Left lobe of liver (tissue), 2 donors: Measurements from ENCODE around the gene PLPP7. TPM values are rescaled to one million over a fixed set of nuclear protein-coding genes. Genes with fewer than 3 reads are reported as not detected.

ENCODE experiments used
- ATAC-seq: fragments of 200-7000 bp; cut with Tn5 transposase; one replicate; pipeline ENCODE4 v1.9.1; 2020; ENCODE audit warnings: mild to moderate bottlenecking, moderate library complexity
- DNase-seq: peaks from one replicate; pipeline ENCODE4 v3.0.0-alpha.2; 2020; ENCODE audit warnings: low spot score
- total RNA-seq: library from RNA; stranded (reverse); gene quantifications from one replicate; pipeline ENCODE4 v1.2.1, GENCODE V29; 2021
- donor health status: DM: no; HTN: no; CAD: no; lungs with moderate emphysema.
- donor health status: DM: no; HTN: yes; CAD: no.

Gene PLPP7
- total RNA-seq, 1 donor from 2014 or later: 0.30 TPM

DNA sequence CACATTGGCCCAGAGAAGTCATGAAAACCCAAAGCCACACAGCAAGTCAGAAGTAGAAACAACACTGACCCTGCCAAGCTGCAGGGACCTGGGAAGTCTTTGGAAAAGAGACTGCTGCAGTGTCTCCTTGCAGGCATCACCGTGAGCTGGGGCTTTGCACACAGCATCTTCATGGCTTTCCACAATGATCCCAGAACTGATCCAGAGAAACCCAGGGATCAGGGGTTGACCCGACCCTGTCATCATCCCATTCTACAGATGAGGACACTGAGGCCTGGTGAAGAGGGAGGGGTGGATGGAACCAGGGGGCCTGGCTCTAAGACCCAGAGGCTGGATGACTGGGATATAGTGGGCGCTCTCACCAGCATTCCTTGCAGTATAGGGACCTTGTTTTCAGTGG lies 8.9 kb upstream of the PLPP7 start:
- DNase-seq (no peak), ATAC-seq (no peak)

DNA sequence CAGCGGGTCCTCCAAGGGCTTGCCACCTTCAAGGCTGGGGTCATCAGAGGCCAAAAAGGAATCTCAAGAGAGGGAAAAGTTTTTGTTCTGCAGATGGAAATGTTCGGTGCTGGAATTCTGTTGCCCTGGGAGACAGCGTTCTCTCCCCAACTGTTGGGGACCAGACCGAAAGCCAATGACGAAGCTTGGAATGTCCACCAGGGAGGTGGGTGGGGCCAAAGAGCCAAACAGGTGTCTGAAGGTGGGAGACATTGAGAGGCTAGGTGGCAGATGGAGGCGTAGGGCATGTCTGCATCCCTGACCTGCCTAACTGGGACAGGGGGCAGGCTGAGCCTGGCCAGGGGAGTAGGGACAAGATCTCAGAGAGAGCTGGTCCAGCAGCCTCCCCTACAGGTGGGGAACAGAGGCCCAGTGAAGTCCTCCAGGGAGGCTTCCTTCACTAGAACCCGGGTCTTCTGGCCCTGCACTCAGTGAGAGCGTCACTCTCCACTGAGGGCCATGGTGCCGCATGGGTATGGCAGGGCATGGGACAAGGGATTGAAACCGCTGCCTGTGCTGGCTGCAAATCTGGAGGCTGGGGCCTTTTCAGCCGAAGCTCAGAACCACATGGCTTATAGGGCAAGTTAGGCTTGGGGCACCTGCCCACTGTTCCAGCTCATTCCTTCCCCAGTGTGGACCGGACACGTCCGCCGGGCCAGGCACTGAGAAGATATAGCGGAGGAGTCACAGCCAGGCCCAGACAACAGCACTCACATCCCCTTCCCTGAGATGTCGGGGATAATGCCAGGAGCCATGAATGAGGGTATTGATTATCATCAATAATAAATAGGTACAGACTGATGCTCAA lies 8.2 kb upstream of the PLPP7 start:
- DNase-seq: no peak

DNA sequence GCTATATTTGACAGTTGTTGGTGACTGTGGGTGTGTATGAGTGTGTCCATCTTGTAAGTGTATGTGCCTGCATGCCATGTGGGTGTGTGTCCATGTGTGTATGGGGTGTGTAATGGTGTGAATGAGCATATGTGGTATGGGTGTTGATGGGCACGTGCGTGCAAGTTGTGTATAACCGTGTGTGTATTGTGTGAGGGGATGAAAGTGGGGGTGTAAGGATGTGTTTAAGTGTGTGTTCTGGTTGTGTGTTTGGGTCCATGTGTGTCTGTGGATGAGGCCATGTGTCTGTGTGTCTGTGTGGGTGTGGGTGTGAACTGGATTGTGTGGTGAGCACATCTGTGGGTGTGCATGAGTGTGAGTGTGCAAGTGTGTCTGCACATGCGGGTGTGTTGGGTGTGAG lies 7.3 kb upstream of the PLPP7 start:
- no peak for ATAC-seq

More for the DNA sequence above, 8.2 kb upstream of the PLPP7 start:
- ATAC-seq: no peak

DNA sequence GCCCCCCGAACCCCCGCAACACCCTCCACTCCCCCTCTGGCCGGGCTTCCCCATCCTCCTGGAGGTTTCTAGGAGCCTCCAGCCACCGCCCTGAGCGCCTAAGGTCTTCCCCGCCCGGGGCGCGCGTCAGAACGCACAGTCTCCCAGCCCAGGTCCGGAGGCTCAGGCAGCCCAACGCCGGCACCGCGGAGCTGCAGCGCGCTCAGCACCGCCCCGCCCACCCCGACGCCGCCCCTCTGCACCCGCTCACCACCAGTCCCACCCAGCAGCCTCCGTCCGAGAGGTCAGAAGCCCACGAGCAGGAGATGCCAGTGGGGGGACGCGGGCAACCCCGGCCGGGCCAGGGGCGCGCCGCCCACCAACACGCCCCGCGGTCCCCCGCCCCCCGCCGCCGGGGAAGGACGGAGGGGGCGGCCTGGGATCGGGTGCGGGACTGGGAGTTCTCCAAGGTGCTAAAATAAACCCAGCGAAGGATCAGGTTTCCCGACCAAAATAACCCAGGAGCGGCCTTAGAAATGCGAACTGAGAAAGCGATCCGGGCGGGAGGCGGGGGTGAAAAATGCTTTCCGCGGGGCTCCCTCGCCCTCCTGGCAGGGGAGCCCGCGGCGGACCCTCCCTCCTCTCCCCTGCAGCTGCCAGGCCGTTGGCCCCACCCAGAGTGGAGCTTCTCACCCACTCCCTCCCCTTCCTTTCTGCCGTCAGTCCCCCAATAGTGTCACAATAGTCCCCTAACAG lies 6.7 kb upstream of the PLPP7 start:
- ATAC-seq (no peak), DNase-seq (no peak)

More for the DNA sequence above, 7.3 kb upstream of the PLPP7 start:
- DNase-seq: no peak

DNA sequence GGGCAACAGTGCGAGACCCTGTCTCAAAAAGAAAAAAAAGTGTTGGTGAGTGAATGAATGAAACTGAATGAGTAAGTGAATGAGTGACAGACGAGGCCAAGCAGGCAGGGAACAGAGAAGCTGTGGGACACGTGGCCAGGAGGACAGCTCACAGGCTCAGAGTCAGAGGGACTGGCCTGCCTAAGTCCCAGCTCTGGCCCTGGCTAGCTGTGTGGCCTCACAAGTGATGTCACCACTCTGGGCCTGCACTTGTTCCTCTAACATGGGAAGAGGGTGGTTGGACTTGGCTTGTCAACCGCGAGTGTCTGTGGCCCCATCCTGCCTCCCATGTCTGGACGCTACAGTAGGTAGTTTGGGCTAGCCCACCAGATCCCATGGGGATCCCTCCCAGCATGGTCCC lies 4.7 kb upstream of the PLPP7 start:
- DNase-seq (no peak), ATAC-seq (no peak)

DNA sequence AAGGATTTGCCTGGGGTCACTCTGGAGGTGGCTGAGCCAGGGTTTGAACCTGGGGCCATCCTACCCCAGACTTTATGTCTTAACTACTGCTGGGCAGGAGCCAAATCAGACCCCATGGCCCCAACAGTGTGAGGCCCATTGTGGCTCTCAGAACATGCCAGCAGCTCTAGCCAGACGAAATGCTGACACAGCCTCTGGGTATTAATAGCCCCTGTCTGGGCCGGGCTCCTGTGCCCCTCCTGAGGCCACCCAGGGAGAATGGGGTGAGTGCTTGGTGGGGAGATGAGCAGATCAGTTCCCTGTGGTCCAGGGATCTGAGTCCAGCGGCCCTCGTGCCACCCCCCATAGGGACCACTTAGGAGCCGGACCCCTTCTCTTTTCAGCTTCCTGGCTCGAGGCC lies 2.2 kb upstream of the PLPP7 start:
- ATAC-seq (no peak), DNase-seq (no peak)

DNA sequence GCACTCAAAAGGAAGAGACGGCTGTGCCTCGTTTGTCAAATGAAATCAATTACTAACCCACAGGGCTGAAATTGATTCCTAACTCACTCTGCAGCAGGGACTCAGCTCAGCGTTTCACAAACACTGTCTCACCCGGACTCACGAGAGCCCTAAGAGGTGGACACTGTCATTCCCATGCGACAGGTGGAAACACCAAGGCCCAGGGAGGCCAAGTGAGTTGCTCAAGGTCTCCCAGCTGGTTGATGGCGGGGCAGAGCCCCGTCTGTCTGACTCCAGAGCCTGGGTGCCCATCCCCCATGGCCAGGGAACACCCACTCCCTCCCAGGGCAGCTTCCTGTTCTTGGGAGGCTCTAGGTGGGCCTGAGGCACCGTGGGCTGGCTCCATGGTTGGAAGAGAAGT lies 1.3 kb upstream of the PLPP7 start:
- DNase-seq (no peak), ATAC-seq (no peak)

DNA sequence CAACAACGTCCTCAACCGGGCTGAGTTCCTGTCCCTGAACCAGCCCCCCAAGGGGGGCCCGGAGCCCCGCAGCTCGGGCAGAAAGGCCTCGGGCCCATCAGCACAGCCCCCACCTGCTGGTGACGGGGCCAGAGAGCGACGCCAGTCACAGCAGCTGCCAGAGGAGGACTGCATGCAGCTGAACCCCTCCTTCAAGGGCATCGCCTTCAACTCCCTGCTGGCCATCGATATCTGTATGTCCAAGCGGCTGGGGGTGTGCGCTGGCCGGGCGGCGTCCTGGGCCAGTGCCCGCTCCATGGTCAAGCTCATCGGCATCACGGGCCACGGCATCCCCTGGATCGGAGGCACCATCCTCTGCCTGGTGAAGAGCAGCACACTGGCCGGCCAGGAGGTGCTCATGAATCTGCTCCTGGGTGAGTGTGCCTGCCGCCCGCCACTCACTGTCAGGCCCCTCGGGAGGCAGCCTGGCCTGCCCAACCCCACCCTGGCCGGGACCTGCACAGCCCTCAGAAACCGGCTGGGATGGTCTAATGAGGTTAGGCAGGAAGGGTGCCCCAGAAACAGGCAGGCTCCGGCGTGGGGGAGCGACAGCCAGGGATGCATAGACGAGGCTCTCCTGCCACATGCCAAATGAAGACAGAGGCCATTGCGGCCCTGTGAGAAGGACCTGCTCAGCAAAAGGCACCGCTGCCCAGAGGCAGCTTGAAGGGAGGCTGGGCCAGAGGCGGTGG lies 678 bp downstream of the PLPP7 start:
- DNase-seq (no peak), ATAC-seq (no peak)

DNA sequence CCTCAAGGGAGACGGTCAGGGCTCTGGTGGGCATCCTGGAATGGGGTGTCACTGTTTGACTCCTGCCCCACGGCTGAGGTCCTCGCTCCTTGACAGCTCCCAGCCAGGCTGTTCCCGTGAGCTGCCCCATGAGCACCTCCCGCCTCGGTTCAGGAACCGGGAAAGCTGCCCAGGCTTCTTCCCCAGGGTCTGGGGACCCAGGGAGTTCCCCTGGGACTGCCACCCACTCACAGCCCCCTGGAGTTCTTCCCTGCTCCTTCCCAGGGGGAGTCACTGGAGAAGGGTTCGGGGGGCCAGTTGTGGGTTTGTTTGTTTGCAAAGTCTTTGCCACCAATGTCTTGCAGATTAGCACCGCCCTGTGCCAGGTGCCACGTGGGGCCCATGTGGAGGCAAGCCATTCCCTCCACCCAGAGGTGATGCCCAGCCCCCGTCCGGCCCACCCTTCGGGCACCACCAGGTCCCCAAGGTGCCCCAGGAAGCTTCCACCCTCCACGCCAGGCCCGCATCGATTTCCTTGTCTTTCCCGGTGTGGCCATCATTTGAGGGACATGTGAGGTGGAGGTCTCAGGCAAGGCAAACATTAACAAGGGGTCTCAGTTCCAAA lies 1.3 kb downstream of the PLPP7 start:
- ATAC-seq (no peak), DNase-seq (no peak)

DNA sequence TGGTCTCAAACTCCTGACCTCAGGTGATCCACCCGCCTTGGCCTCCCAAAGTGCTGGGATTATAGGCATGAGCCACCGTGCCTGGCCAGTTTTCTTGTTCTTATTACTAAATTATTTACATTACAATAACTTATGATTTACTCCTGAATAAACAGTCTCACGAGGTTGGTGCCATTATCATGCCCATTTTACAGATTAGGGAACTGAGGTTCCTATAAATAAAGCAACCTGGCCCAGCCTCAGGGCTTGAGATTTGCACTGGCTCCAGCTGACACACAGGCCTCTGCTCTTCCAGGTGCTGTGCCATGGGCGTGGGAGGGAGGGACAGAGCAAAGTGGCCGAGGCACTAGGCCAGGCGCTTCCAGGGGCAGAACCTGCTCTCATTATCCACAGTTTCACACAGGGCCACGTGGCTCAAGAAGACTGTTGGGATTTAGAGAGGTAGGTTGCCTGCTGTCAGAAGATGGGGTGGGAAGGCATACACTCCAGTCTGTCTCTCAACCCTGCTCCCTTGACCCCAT lies 2.3 kb downstream of the PLPP7 start:
- ATAC-seq (no peak), DNase-seq (no peak)

DNA sequence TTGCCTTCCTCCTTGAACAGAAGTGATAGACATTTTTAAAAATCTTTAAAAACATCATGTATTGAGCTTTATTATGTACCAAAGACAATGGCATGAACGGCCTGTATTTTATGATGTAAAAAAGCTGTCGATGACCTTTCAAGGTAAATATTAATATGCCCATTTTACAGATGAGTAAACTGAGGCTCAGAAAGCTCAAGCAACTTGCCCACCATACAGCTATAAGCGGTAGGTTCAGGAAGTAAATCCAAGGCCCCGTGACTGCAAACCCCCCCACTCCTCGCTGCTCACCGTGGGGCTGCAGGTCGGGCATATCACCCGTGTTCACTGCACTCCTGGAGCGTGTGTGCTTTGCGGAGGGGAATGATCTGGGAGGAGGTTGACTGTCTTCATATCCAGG lies 3.4 kb downstream of the PLPP7 start:
- ATAC-seq (no peak), DNase-seq (no peak)

DNA sequence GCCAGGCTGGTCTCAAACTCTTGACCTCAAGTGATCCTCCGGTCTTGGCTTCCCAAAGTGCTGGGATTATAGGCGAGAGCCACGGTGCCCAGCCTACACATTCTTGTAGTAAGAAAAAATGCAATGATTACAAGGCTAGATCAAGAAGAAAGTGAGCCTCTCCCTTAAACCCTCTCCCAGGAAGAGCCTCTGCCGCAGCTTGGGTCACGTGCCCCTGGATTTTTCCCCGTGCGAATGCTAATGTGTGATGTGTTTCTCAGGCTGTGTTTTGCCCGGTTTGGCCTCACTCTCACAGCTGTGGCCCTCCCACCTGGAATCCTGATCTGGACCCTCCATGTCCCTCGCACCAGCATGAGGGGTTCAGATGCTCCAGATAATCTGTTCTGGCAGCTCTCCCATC lies 6.9 kb downstream of the PLPP7 start:
- no peak for DNase-seq
- no peak for ATAC-seq

DNA sequence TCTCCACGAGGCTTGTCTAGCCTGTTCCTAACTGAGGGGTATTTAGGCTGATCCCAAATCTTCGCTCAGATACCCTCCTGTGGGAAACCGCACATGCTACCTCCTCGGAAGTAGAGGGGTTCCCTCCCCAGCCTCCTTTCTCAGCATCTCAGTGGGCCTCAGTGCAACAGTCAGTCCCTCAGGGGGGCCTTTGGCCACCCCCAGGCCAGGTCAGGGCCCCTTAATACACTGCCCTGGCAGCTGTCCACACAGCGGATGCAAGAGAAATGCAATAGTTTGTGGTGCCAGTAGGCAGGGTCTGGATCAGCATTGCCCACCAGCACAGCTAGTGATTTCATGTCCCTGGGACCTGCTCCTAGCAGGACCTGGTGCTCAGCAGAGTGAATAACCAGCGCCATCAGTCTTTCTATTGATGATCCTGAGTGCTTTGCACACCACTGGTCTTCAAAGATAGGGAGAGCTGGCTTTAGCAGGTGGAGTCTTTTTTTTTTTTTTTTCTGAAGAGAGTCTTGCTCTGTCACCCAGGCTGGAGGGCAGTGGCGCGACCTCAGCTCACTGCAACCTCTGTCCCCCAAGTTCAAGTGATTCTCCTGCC lies 7.5 kb downstream of the PLPP7 start:
- DNase-seq (no peak), ATAC-seq (no peak)

DNA sequence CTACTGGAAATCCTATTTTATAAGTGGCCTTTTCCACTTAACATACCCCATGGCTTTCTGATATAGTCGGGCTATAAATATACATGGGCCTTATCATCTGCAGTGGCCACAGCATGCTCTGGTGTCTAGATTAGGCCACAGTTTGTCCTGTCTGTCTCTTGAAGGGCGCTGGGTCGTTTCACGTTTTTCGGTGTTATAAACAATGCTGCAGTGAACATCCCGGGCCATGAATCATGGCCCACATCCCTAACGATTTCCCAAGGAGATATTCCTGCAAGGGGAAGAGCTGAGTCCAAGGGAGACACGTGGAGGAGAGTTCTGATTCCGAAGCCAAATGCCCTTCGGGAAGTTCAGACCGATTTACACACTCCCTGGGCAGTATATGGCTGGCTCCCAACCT lies 8.4 kb downstream of the PLPP7 start:
- no peak for DNase-seq

DNA sequence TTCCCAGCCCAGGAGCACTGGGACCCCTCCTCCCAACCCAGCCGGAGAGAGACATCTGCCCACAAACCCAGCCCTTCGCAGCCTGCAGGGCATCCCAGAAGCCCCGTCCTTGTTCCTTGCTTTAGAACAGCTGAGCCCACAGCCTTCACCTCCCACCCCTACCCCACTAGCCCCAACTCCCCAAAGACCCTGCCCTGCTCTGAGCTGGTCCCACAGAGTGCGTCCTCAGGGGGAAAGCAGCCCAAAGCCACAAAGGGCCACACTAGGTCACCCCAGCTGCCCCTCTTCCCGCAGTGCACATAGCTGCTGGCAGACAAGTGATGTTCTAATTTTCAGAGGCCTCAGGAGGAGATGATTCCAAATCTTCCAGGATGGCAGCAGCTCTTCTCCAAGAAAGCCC lies 8.8 kb downstream of the PLPP7 start:
- DNase-seq (no peak), ATAC-seq (no peak)

More for the DNA sequence above, 8.4 kb downstream of the PLPP7 start:
- ATAC-seq: no peak

DNA sequence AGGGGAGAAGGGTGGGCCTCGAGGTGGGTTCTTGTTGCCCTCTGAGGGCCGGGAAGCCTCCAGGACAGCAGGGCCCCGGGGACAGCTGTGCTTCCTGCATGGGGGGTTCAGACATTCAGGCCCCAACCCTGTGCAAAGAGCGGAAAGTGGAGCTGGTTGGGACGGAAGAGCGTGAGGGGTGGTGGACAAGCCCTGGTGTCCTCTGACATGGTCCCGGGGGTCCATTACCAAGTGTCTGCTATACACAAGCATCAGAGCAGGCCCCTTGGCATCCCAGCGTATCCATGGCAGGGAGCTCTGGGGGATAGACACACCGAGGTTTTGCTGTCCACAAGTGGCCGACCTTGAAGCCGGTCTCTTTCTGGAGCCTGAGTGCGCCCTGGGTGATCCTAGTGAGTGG lies 9.3 kb downstream of the PLPP7 start:
- DNase-seq (no peak), ATAC-seq (no peak)

DNA sequence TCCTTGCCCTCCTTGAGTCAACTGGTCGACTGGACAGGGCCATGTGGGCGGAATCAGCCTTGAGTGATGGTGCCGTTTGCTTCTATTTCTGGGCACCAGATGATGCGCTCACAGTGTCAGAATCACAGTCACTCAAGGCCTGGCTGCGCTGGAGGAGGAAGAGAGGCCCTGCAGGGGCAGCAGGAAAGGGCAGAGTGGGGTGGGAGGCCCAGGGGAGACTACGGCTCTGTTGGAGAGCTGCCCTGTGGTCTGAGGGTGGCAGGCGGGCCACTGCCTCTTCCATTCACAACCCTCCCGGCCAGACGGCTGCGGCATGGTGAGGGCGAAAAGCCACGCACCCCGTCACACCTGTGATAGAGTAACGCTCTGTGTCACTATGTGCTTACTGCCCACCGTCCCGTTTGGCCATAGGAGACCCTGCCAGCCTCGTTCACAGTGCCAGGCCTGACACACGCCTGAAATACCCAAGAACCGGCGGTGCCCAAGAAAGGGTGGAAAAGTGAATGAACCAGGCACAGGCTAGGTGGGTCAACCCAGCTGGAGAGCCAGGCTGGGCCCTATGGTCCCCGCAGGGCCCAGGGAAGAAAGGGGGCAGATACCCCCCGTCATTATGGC lies 9.9 kb downstream of the PLPP7 start:
- ATAC-seq (no peak), DNase-seq (no peak)

DNA sequence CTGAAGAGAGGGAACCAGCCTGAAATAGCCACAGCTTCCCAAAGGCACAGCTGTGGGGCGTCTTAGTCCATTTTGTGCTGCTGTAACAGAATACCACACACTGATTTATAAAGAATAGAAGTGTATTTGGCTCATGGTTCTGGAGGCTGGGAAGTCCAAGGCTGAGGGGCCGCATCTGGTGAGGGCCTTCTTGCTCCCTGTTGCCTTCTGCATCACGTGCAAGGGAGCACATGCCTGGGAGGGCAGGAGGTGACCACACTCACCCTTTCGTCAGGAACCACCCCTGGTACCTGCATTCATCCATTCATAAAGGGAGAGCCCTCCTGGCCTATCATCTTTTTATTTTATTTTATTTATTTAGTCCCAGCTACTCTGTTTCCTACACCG lies 10.4 kb downstream of the PLPP7 start:
- no peak for ATAC-seq
- DNase-seq: no peak

DNA sequence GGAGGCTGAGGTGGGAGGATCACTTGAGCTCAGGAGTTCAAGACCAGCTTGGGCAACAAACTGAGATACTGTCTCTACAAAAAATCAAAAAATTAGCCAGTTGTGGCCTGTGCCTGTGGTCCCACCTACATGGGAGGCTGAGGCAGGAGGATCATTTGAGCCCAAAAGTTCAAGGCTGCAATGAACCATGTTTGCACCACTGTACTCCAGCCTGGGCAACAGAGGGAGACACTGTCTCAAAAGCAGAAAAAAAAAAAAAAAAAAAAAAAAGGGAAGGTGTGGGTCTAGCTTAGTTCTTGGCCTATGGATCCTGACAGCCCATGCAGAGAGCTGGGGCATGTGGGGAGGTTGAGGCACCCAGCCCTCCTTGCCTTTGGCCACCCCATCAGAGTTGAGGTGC lies 10.9 kb downstream of the PLPP7 start:
- no peak for ATAC-seq
- DNase-seq: no peak
